Diencephalon (tissue), 1 donor: ENCODE measurements around the gene AASDH. TPM values are rescaled to one million over a fixed set of nuclear protein-coding genes. Genes with fewer than 3 reads are reported as not detected.

Source experiments
- small RNA-seq: library from RNA; depleted of rRNA; stranded (forward); fragments of <200 nt; gene quantifications from one replicate; pipeline ENCODE3, GENCODE V24; 2014
- total RNA-seq: library from RNA; depleted of rRNA; stranded (reverse); fragments of >200 nt; gene quantifications from one replicate; pipeline ENCODE4 v1.2.3, GENCODE V29; 2014

The AASDH gene
- 26.8 TPM for total RNA-seq

GRCh38 chr4:56387023-56388001 lies at the start of gene AASDH:
AASDH (minus strand) TSS chr4:56387491; CDS start chr4:56384299, 3,192 bp downstream.

GRCh38 chr4:56435140-56435926 lies 48.0 kb upstream of the AASDH start, which contains the start of gene PPAT:
PPAT (minus strand) TSS chr4:56435615; CDS start chr4:56435477, 138 bp downstream.

Small RNA genes lying within 50 kb of the gene (small RNA-seq; reads per million reads assigned to genes)
- gene RNU6-197P: not detected

Other genes with a start within 250 kb of the AASDH start
- gene PPAT, start 48.1 kb upstream of the AASDH start, total RNA-seq: 24.2 TPM
- 21.5 TPM for gene PAICS, start 48.8 kb upstream of the AASDH start, total RNA-seq
- gene SRP72, start 80.1 kb upstream of the AASDH start, total RNA-seq: 54.4 TPM
- 2.1 TPM for gene ARL9, start 118.3 kb upstream of the AASDH start, total RNA-seq